Liver (tissue), 3 donors: ENCODE measurements around the gene ASIC5.

Experiments
- ATF3 ChIP-seq: IDR thresholded peaks from 2 replicates; pipeline ENCODE4 v1.6.1; 2016; ENCODE audit warnings: antibody characterized with exemption
- CTCF ChIP-seq: fragments of 150-350 bp; IDR thresholded peaks from 2 replicates; pipeline ENCODE4 v1.5.1; 2017; ENCODE audit warnings: improper control_type of control experiment, low read depth, low read length; ENCODE audit not compliant: missing input control
- EGR1 ChIP-seq, 2 donors: IDR thresholded peaks; 2 replicates each; pipeline ENCODE4 v1.6.1; 2016 to 2018; ENCODE audit warnings: antibody characterized with exemption in 2 of 2, low read depth in 2 of 2
- FOXA1 ChIP-seq: IDR thresholded peaks from 2 replicates; pipeline ENCODE4 v1.6.1; 2016; ENCODE audit warnings: antibody characterized with exemption
- FOXA2 ChIP-seq: IDR thresholded peaks from 2 replicates; pipeline ENCODE4 v1.6.1; 2016; ENCODE audit warnings: antibody characterized with exemption
- GABPA ChIP-seq, 2 donors: IDR thresholded peaks in 1 of 2; conservative IDR thresholded peaks in 1 of 2; 2 replicates each; pipeline ENCODE4 v1.6.1; 2016; ENCODE audit warnings: antibody characterized with exemption in 2 of 2, mild to moderate bottlenecking in 1 of 2, moderate library complexity in 1 of 2
- JUND ChIP-seq, 2 donors: IDR thresholded peaks; 2 replicates each; pipeline ENCODE4 v1.6.1; 2016; ENCODE audit warnings: antibody characterized with exemption in 2 of 2
- MAX ChIP-seq: IDR thresholded peaks from 2 replicates; pipeline ENCODE4 v1.6.1; 2016; ENCODE audit warnings: antibody characterized with exemption
- NR2F2 ChIP-seq: IDR thresholded peaks from 2 replicates; pipeline ENCODE4 v1.6.1; 2016; ENCODE audit warnings: antibody characterized with exemption
- RAD21 ChIP-seq, 2 donors: IDR thresholded peaks; 2 replicates each; pipeline ENCODE4 v1.6.1; 2016; ENCODE audit warnings: antibody characterized with exemption in 2 of 2, mild to moderate bottlenecking in 2 of 2
- REST ChIP-seq: IDR thresholded peaks from 2 replicates; pipeline ENCODE4 v1.6.1; 2016; ENCODE audit warnings: antibody characterized with exemption, mild to moderate bottlenecking
- SP1 ChIP-seq: IDR thresholded peaks from 2 replicates; pipeline ENCODE4 v1.6.1; 2018; ENCODE audit warnings: antibody characterized with exemption, mild to moderate bottlenecking
- TAF1 ChIP-seq: conservative IDR thresholded peaks from 2 replicates; pipeline ENCODE4 v1.6.1; 2016; ENCODE audit warnings: antibody characterized with exemption, mild to moderate bottlenecking
- YY1 ChIP-seq: IDR thresholded peaks from 2 replicates; pipeline ENCODE4 v1.6.1; 2016; ENCODE audit warnings: antibody characterized with exemption, mild to moderate bottlenecking
- donor health status: healthy.
- donor health status: healthy.

GRCh38 chr4:155837203-155837796 is 28.8 kb downstream of the ASIC5 start:
- TF ChIP-seq TAF1, result no peak
- no peak for TF ChIP-seq REST
- TF ChIP-seq RAD21 (IDR thresholded peaks at IDR 0.05), result no peak
- no peak for TF ChIP-seq CTCF
- TF ChIP-seq ATF3, result no peak
- TF ChIP-seq GABPA (IDR thresholded peaks at IDR 0.05 in 1 of 2, conservative IDR thresholded peaks at IDR 0.05 in 1 of 2), result no peak
- TF ChIP-seq YY1, result no peak
- TF ChIP-seq JUND (IDR thresholded peaks at IDR 0.05), result no peak
- no peak for TF ChIP-seq FOXA1
- no peak for TF ChIP-seq FOXA2
- no peak for TF ChIP-seq MAX
- no peak for TF ChIP-seq NR2F2
- TF ChIP-seq EGR1 (IDR thresholded peaks at IDR 0.05; ENCODE audit: low read depth in 2 of 2), result no peak
- no peak for TF ChIP-seq SP1
